GM13977 (cell line): ENCODE data around the gene DLAT.
"Not testable (repeated sequence)": the region's sequence is repeated elsewhere in the genome, so short reads cannot be mapped to it uniquely, and the experiment has no call there.

ENCODE experiments used
- DNase-seq: peaks from one replicate; pipeline ENCODE4 v3.0.0; 2012; ENCODE audit warnings: low spot score
- CTCF ChIP-seq: IDR thresholded peaks from 2 replicates; pipeline ENCODE4 v1.5.1; 2012; ENCODE audit warnings: mild to moderate bottlenecking, control low read depth; ENCODE audit not compliant: insufficient read depth; ENCODE audit errors: extremely low read depth, missing control alignments
- in situ Hi-C: fragments of 300-500 bp; cut with MboI; formaldehyde crosslinking; loops from one replicate; pipeline ENCODE4 v1.12.0; 2022; ENCODE audit warnings: low sequenced_read_pairs, low pct_unique_long_range_greater_than_20kb, mixed read lengths, inconsistent platforms; ENCODE audit not compliant: unreplicated experiment

The DLAT gene

DNA sequence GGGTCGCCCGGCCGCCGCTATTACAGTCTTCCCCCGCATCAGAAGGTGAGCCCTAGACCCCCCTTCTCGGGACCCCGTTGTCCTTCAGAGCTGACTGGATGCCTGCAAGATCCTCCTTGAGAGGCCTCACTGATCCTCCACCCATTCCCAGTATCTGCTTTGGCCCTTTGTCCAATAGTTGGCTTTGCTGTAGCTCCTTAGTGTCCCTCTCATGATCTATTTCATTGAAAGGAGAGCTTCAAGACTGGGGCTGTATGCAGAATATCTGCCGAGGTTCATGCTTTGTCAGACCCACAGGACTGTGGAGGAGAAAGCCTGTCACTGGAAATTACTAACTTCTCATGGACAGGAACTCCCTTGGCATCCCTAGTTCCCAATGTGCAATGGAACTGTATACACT is 499 bp downstream of the DLAT start:
- in situ Hi-C loops: no loop called here
- DNase-seq: peak; percentile 27

GRCh38 chr11:112026784-112027410 is 1.7 kb downstream of the DLAT start:
- DNase-seq, in situ Hi-C loops: not testable (repeated sequence)

More for the DNA sequence above, 499 bp downstream of the DLAT start:
- TF ChIP-seq CTCF: no peak

GRCh38 chr11:112029460-112029859 is 4.3 kb downstream of the DLAT start:
- TF ChIP-seq CTCF: no peak
- in situ Hi-C loops: no loop called here
- DNase-seq: no peak

DNA sequence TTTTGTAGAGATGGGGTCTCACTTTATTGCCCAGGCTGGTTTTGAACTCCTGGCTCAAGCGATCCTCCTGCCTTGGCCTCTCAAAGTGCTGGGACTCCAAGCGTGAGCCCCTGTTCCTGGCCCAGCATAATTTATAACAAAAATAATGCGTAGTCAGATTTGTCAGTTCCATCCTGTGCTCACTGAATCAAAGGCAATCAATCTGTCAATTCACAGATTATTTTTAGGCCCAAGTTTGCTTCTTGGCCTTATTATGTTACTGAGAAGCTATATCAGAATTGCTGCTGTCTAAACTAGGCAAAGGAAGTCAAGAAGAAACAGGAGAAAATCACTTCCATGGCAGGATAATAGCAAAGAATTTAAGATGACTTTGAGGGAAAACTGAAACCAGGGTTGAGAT is 8.7 kb downstream of the DLAT start:
- in situ Hi-C loops: no loop called here
- no peak for DNase-seq
- TF ChIP-seq CTCF: no peak

DNA sequence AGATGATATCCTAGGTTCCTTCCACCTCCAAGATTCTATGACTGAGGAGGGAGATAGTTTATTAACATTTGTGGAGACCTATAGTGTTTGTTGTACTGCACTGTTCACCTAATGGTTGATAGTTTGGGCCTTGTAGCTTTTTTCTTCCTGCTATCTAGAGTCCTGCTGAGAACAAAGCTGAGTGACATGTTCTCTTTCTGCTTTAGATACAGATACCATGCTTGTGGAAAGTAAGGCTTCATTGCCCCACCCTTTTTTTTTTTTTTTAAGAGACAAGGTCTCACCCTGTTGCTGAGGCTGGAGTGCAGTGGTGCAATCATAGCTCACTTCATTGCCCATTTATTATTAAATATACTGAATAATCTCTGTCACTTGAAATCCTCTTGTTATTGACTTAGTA is 12.3 kb downstream of the DLAT start:
- in situ Hi-C loops: no loop called here
- TF ChIP-seq CTCF: no peak
- DNase-seq: no peak

- no peak for DNase-seq
- TF ChIP-seq CTCF: no peak
- in situ Hi-C loops: no loop called here
These were observed 17.2 kb downstream of the DLAT start for GRCh38 chr11:112042161-112042960.

DNA sequence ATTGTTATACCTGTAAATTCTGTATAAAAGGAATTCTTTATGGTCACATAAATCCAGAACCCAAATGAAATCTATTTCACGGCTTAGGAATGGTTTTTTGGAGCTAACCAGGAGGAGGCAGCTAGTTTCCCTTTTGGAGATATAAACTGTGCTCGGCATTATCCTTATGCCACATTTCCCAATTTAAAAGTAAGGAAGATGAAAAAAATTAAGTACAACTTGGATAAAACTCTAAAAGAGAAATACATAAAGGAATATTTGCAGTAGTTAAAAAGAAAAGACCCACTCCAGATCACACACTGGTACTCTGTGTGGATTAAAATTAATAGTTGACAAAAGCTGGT is 17.7 kb downstream of the DLAT start:
- TF ChIP-seq CTCF: no peak
- DNase-seq: no peak
- in situ Hi-C loops: no loop called here
